NCI-H526 treated with DMSO at 0.1 percent for 48 hours (cell line): ENCODE measurements around the gene GMFB.

Experiments used
- DNase-seq: peaks from one replicate; lab custom pipeline; 2025; lab: John Stamatoyannopoulos, UW

Gene GMFB

GRCh38 chr14:54488646-54489317 lies at the start of gene GMFB:
Gene GMFB (minus strand): TSS chr14:54488980. CDS start chr14:54488927, 53 bp downstream.
- peak; percentile 71 for DNase-seq

- no peak for DNase-seq
Observed at GRCh38 chr14:54538055-54538454, 49.3 kb upstream of the GMFB start.

GRCh38 chr14:54537651-54538050 lies 48.9 kb upstream of the GMFB start:
- no peak for DNase-seq

GRCh38 chr14:54535646-54536045 lies 46.9 kb upstream of the GMFB start:
- DNase-seq, result no peak

- no peak for DNase-seq
Observed at GRCh38 chr14:54535126-54535525, 46.3 kb upstream of the GMFB start.

GRCh38 chr14:54533100-54533499 lies 44.3 kb upstream of the GMFB start:
- DNase-seq, result no peak

- no peak for DNase-seq
Observed at GRCh38 chr14:54532111-54533012, 43.6 kb upstream of the GMFB start.

GRCh38 chr14:54529811-54530210 lies 41.0 kb upstream of the GMFB start:
- DNase-seq, result no peak

GRCh38 chr14:54528973-54529372 lies 40.2 kb upstream of the GMFB start:
- DNase-seq, result no peak

GRCh38 chr14:54524410-54524809 lies 35.6 kb upstream of the GMFB start:
- DNase-seq, result no peak

- DNase-seq, result no peak
Observed at GRCh38 chr14:54516709-54517108, 27.9 kb upstream of the GMFB start.

GRCh38 chr14:54515670-54516069 lies 26.9 kb upstream of the GMFB start:
- DNase-seq, result no peak

GRCh38 chr14:54512393-54512792 lies 23.6 kb upstream of the GMFB start:
- no peak for DNase-seq

GRCh38 chr14:54509546-54510501 lies 21.0 kb upstream of the GMFB start, which contains the start of gene CGRRF1:
Gene CGRRF1 (plus strand): TSS chr14:54509906. CDS start chr14:54509960, 54 bp downstream.
- DNase-seq, result peak; percentile 92

GRCh38 chr14:54503486-54503885 lies 14.7 kb upstream of the GMFB start:
- no peak for DNase-seq

GRCh38 chr14:54502602-54503001 lies 13.8 kb upstream of the GMFB start:
- DNase-seq, result no peak

GRCh38 chr14:54501480-54501879 lies 12.7 kb upstream of the GMFB start:
- DNase-seq, result no peak

GRCh38 chr14:54500744-54501143 lies 12.0 kb upstream of the GMFB start:
- DNase-seq, result no peak

- DNase-seq, result no peak
Observed at GRCh38 chr14:54498579-54498978, 9.8 kb upstream of the GMFB start.

- DNase-seq, result no peak
Observed at GRCh38 chr14:54498095-54498531, 9.3 kb upstream of the GMFB start.

- DNase-seq, result no peak
Observed at GRCh38 chr14:54497224-54497623, 8.4 kb upstream of the GMFB start.

GRCh38 chr14:54493293-54493692 lies 4.5 kb upstream of the GMFB start:
- DNase-seq, result no peak
